Lower leg skin (tissue), 4 donors: Measurements from ENCODE around the gene INSC. TPM values are rescaled to one million over a fixed set of nuclear protein-coding genes. Genes with fewer than 3 reads are reported as not detected.
A peak's percentile ranks its signal among the peaks of the same experiment; 100 is the strongest.

Experiments
- DNase-seq, 2 donors: peaks; one replicate each; pipeline ENCODE4 v3.0.0-alpha.2; 2019; ENCODE audit warnings: low spot score in 2 of 2
- H3K4me3 ChIP-seq: fragments of 200-600 bp; sonication (generic); 2 replicates; pipeline ENCODE4 v1.5.1; 2017; ENCODE audit warnings: mild to moderate bottlenecking, low read depth; ENCODE audit not compliant: poor library complexity, severe bottlenecking
- CTCF ChIP-seq, 3 donors: fragments of 450-650 bp; IDR thresholded peaks; one replicate each; pipeline ENCODE4 v1.5.1; 2016; ENCODE audit warnings: antibody characterized with exemption in 3 of 3, mild to moderate bottlenecking in 3 of 3, moderate library complexity in 2 of 3
- POLR2A ChIP-seq, 2 donors: fragments of 450-650 bp; IDR thresholded peaks; one replicate each; pipeline ENCODE4 v1.6.1; 2016 to 2017; ENCODE audit warnings: antibody characterized with exemption in 2 of 2, mild to moderate bottlenecking in 1 of 2, moderate library complexity in 1 of 2
- WGBS, 2 donors: methylation state at CpG; one replicate each; pipeline ENCODE4 v1.1.5; 2018; 5-methylcytosine and 5-hydroxymethylcytosine counted together
- intact Hi-C: fragments of 100-400 bp; cut with DNase I; formaldehyde crosslinking; loops from one replicate; pipeline ENCODE4 v1.15.0; 2023; ENCODE audit warnings: low total_unique reads
- total RNA-seq, 4 donors: library from RNA; depleted of rRNA; stranded (reverse); fragments of >200 nt; gene quantifications; one replicate each; pipeline ENCODE4 v1.1.0, GENCODE V29; 2016

The INSC gene
- total RNA-seq, 4 donors from 2014 or later = 0.23 to 0.27 TPM; not detected in 2

- 92 to 95% methylated on average over 3 of the region's 3 CpGs for WGBS, 2 donors
- DNase-seq = no peak
- H3K4me3 ChIP-seq = no peak overlapping the region
- intact Hi-C loops = no loop called here
- no peak for TF ChIP-seq CTCF (IDR thresholded peaks at IDR 0.05)
- no peak for TF ChIP-seq POLR2A (IDR thresholded peaks at IDR 0.05)
Observed at GRCh38 chr11:15097411-15097810, 17.3 kb upstream of the INSC start.

GRCh38 chr11:15099267-15099666, 15.5 kb upstream of the INSC start:
- no peak for TF ChIP-seq POLR2A (IDR thresholded peaks at IDR 0.05)
- TF ChIP-seq CTCF (IDR thresholded peaks at IDR 0.05) = no peak
- no peak overlapping the region for H3K4me3 ChIP-seq
- intact Hi-C loops = no loop called here
- no peak for DNase-seq

- TF ChIP-seq CTCF (IDR thresholded peaks at IDR 0.05) (no peak), POLR2A (IDR thresholded peaks at IDR 0.05) (no peak)
- intact Hi-C loops = no loop called here
- 24 to 27% methylated on average over 8 of the region's 8 CpGs for WGBS, 2 donors
- peak in 1 of 2 donors; percentile 29 for DNase-seq
- H3K4me3 ChIP-seq = no peak overlapping the region
Observed at GRCh38 chr11:15101072-15101709, 13.5 kb upstream of the INSC start.

GRCh38 chr11:15104166-15104565, 10.6 kb upstream of the INSC start:
- intact Hi-C loops = no loop called here
- TF ChIP-seq POLR2A (IDR thresholded peaks at IDR 0.05) (no peak), CTCF (IDR thresholded peaks at IDR 0.05) (no peak)
- no peak overlapping the region for H3K4me3 ChIP-seq
- WGBS, 2 donors = 91 to 93% methylated on average over 2 of the region's 2 CpGs
- DNase-seq = no peak

- no peak for DNase-seq
- no peak overlapping the region for H3K4me3 ChIP-seq
- TF ChIP-seq CTCF (IDR thresholded peaks at IDR 0.05) (no peak), POLR2A (IDR thresholded peaks at IDR 0.05) (no peak)
- WGBS, 2 donors = 79 to 80% methylated on average over 8 of the region's 8 CpGs
- intact Hi-C loops = loop anchor here (5.0 kb wide), 1 partner anchor 101 kb away; no protein-coding TSS in a partner anchor
Observed at GRCh38 chr11:15106201-15106965, 8.3 kb upstream of the INSC start.
